Adipocyte (in vitro differentiated cells): ENCODE data around the gene ISLR2.

ENCODE experiments used
- DNase-seq: peaks from one replicate; pipeline ENCODE4 v3.0.0-alpha.2; 2015; ENCODE audit warnings: low read depth
- H3K27me3 ChIP-seq: replicated peaks from 2 replicates; pipeline ENCODE4 v1.7.0; 2013; ENCODE audit warnings: mild to moderate bottlenecking, low read length, moderate library complexity; ENCODE audit not compliant: control insufficient read depth, insufficient read depth
- H3K36me3 ChIP-seq: 2 replicates; pipeline ENCODE4 v1.7.0; 2013; ENCODE audit warnings: low read length, mild to moderate bottlenecking, moderate library complexity; ENCODE audit not compliant: control insufficient read depth, insufficient read depth, severe bottlenecking
- H3K4me1 ChIP-seq: 2 replicates; pipeline ENCODE4 v1.7.0; 2013; ENCODE audit warnings: mild to moderate bottlenecking, low read length, moderate library complexity; ENCODE audit not compliant: control insufficient read depth, insufficient read depth
- H3K4me3 ChIP-seq: 2 replicates; pipeline ENCODE4 v1.7.0; 2013; ENCODE audit warnings: mild to moderate bottlenecking, low read length, moderate library complexity
- H3K9ac ChIP-seq: 2 replicates; pipeline ENCODE4 v1.7.0; 2013; ENCODE audit warnings: mild to moderate bottlenecking, low read length, moderate library complexity
- H3K9me3 ChIP-seq: 2 replicates; pipeline ENCODE4 v1.7.0; 2013; ENCODE audit warnings: mild to moderate bottlenecking, low read length, moderate library complexity; ENCODE audit not compliant: control insufficient read depth

ISLR2 gene

DNA sequence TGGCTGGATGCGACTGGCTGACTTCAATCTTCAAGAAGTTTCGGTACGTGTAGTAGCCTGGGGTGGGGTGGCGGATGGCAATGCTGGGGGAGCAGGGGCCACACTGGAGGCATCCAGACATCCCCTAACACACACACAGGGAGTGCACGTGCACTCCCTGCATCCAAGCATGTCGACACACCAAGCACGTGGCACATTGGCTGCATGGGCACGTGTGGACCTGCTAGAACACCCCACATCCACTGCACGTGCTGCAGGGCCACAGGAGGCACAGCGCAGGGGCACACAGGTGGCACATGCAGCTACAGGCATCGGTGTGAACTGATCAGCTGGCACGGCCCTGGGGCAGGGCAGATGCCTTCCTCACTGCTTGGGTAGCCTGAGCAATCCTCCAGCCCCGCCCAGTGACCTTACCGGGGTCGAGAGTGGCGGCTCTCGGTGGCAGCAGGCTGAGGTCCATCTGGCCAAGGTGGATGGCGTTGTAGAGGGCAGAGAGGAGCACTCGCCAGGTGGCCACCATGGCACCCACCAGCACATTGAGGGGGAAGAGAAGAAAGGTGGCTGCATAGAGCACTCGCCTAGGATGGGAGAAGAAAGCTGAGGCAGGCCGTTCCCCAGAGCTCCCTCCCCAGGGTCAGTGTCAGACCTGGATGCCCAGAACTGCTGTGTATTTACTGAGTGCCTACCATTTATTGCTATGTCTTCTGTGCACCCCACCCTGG lies 50.7 kb downstream of the ISLR2 start:
- no peak for DNase-seq
- H3K9me3 ChIP-seq, result no peaks in the 10 kb centered on the region

DNA sequence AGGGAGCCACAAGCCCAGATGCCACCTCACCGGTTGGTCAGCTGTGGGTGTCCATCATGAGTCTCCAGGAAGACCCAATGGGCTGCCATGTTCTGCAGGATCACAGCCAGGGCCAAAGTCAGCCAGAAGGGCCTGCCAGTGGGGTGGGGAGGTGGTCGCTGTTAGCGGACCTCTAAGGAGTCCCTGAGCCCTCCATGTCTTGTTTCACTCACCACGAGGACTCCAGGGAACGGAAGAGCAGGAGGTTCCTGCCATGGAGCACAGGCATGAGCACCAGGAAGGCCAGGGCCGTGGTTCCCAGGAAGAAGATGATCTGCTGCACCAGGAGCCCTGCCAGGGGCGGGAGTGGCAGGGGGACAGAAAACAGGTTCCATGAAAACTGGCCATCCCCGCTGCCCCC lies 51.7 kb downstream of the ISLR2 start:
- no peaks in the 10 kb centered on the region for H3K36me3 ChIP-seq
- no peak for DNase-seq
- H3K9ac ChIP-seq, result no peak overlapping the region
- H3K4me3 ChIP-seq, result no peak overlapping the region
- peaks cover 40% of the 10 kb centered on the region for H3K4me1 ChIP-seq
- H3K9me3 ChIP-seq, result no peaks in the 10 kb centered on the region
- H3K27me3 ChIP-seq, result no peaks in the 10 kb centered on the region

More for the DNA sequence above, 50.7 kb downstream of the ISLR2 start:
- Histone ChIP-seq H3K36me3 (no peaks in the 10 kb centered on the region), H3K4me1 (peaks cover 51% of the 10 kb centered on the region), H3K27me3 (no peaks in the 10 kb centered on the region), H3K9ac (no peak overlapping the region), H3K4me3 (no peak overlapping the region)

- Histone ChIP-seq H3K9me3 (no peaks in the 10 kb centered on the region), H3K36me3 (no peaks in the 10 kb centered on the region), H3K27me3 (no peaks in the 10 kb centered on the region), H3K4me1 (peaks cover 18% of the 10 kb centered on the region), H3K4me3 (no peak overlapping the region), H3K9ac (no peak overlapping the region)
- no peak for DNase-seq
Measured at GRCh38 chr15:74184582-74185091, 54.3 kb downstream of the ISLR2 start.

DNA sequence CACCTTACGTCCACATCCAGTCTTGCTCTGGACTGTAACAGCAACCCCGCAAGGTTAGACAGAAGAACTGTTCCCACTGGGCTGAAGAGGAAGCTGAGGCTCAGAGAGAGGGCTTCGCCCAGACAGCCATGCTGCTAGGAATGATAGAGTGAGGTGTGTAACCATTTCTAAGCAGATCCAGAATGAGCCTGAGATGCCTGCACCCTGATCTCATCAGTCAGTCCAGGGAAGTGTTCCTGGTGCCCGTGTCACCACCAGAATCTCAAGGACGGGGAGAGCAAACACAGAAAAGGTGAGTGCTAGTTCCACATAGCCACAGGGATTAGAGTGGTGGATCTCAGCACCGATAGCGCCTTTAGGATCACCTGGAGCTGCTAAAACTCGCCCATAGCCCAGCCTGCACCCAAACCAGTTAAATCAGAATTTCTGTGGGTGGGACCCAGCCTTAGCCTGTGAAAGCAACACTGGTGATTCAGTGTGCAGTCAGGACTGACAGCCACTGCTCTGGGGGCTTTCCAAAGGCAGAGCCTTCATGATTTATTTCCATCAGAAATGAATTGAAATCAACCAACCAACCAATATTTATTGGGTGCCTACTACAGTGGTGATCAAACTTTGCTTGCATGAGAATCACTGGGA lies 55.4 kb downstream of the ISLR2 start:
- Histone ChIP-seq H3K9me3 (no peaks in the 10 kb centered on the region), H3K4me3 (no peak overlapping the region), H3K9ac (no peak overlapping the region), H3K4me1 (peaks cover 6% of the 10 kb centered on the region), H3K36me3 (no peaks in the 10 kb centered on the region), H3K27me3 (no peaks in the 10 kb centered on the region)
- no peak for DNase-seq
